Loucy (cell line): Measurements from ENCODE around the gene POMP.
A peak's percentile ranks its signal among the peaks of the same experiment; 100 is the strongest.

Experiments
- H2AFZ ChIP-seq: fragments of 200-600 bp; sonication (generic); 2 replicates; pipeline ENCODE4 v1.6.0; 2016; ENCODE audit warnings: antibody characterized with exemption, mild to moderate bottlenecking, low read length, moderate library complexity
- H3F3A ChIP-seq: fragments of 200-600 bp; 2 replicates; pipeline ENCODE4 v1.6.0; 2016; ENCODE audit warnings: antibody characterized with exemption, low read depth, mild to moderate bottlenecking
- H3K27me3 ChIP-seq: fragments of 200-600 bp; sonication (generic); 2 replicates; pipeline ENCODE4 v1.6.1; 2014; ENCODE audit warnings: low read length, mild to moderate bottlenecking; ENCODE audit not compliant: insufficient read depth, poor library complexity, severe bottlenecking
- H3K36me3 ChIP-seq: fragments of 200-600 bp; sonication (generic); 2 replicates; pipeline ENCODE4 v1.6.1; 2016; ENCODE audit warnings: low read length; ENCODE audit not compliant: insufficient read depth
- H3K4me1 ChIP-seq: fragments of 200-600 bp; sonication (generic); 2 replicates; pipeline ENCODE4 v1.5.1; 2014; ENCODE audit warnings: low read length, mild to moderate bottlenecking; ENCODE audit not compliant: insufficient read depth, poor library complexity, severe bottlenecking
- H3K4me2 ChIP-seq: fragments of 200-600 bp; sonication (generic); 2 replicates; pipeline ENCODE4 v1.6.0; 2014; ENCODE audit warnings: antibody characterized with exemption, low read length, low read depth, mild to moderate bottlenecking; ENCODE audit not compliant: poor library complexity, severe bottlenecking
- H3K4me3 ChIP-seq: fragments of 200-600 bp; sonication (generic); 2 replicates; pipeline ENCODE4 v1.5.1; 2014; ENCODE audit warnings: low read length, mild to moderate bottlenecking, mixed read lengths; ENCODE audit not compliant: poor library complexity, severe bottlenecking
- H3K79me2 ChIP-seq: fragments of 200-600 bp; sonication (generic); 2 replicates; pipeline ENCODE4 v1.6.1; 2014; ENCODE audit warnings: low read length; ENCODE audit not compliant: insufficient read depth
- H3K9ac ChIP-seq: fragments of 200-600 bp; sonication (generic); 2 replicates; pipeline ENCODE4 v1.6.0; 2014; ENCODE audit warnings: mild to moderate bottlenecking, low read depth, low read length, moderate library complexity; ENCODE audit not compliant: poor library complexity, severe bottlenecking
- H3K9me2 ChIP-seq: fragments of 200-600 bp; sonication (generic); replicated peaks from 2 replicates; pipeline ENCODE4 v1.6.1; 2016; ENCODE audit warnings: low read depth, low read length, mixed read lengths
- H3K9me3 ChIP-seq: fragments of 200-600 bp; sonication (generic); 2 replicates; pipeline ENCODE4 v1.6.1; 2014; ENCODE audit warnings: mild to moderate bottlenecking, antibody characterized with exemption, low read length, low read depth; ENCODE audit not compliant: insufficient read depth
- H4K20me1 ChIP-seq: fragments of 200-600 bp; sonication (generic); 2 replicates; pipeline ENCODE4 v1.6.0; 2014; ENCODE audit warnings: antibody characterized with exemption, low read length, mild to moderate bottlenecking; ENCODE audit not compliant: insufficient read depth, poor library complexity, severe bottlenecking
- EZH2phosphoT487 ChIP-seq: fragments of 200-600 bp; IDR thresholded peaks from 2 replicates; pipeline ENCODE4 v1.6.1; 2018; ENCODE audit warnings: antibody characterized with exemption, mild to moderate bottlenecking, moderate library complexity, borderline replicate concordance
- TF ChIP-seq, protein P1 (sequence below): fragments of 200-600 bp; sonication (generic); conservative IDR thresholded peaks from 2 replicates; pipeline ENCODE4 v1.5.1; 2014; ENCODE audit warnings: mild to moderate bottlenecking, antibody characterized with exemption, low read length

The POMP gene

DNA sequence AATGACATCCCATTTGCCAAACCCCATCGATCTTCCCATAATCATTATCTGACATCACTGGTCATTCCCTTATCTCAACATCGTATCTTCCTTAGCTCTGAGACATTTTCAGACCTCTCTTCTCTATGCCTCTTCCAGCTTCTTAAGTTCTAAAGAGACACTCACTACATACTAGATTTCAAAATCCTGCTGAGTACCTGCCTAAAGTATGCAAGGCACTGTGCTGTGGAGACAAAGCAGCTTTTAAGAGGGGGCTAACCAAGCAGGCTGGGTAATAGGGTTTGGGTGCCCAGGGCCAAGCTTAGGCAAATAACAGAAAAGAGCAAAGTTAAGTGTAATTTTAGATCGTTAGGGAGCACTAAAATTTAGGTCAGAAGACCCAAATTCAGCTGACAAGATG is 3.4 kb upstream of the POMP start:
- H3K9me3 ChIP-seq = no peaks in the 10 kb centered on the region
- no peak overlapping the region for H3K9ac ChIP-seq
- peaks cover 40% of the 10 kb centered on the region for H3K4me1 ChIP-seq
- H2AFZ ChIP-seq = no peak overlapping the region
- TF ChIP-seq, protein P1, sequence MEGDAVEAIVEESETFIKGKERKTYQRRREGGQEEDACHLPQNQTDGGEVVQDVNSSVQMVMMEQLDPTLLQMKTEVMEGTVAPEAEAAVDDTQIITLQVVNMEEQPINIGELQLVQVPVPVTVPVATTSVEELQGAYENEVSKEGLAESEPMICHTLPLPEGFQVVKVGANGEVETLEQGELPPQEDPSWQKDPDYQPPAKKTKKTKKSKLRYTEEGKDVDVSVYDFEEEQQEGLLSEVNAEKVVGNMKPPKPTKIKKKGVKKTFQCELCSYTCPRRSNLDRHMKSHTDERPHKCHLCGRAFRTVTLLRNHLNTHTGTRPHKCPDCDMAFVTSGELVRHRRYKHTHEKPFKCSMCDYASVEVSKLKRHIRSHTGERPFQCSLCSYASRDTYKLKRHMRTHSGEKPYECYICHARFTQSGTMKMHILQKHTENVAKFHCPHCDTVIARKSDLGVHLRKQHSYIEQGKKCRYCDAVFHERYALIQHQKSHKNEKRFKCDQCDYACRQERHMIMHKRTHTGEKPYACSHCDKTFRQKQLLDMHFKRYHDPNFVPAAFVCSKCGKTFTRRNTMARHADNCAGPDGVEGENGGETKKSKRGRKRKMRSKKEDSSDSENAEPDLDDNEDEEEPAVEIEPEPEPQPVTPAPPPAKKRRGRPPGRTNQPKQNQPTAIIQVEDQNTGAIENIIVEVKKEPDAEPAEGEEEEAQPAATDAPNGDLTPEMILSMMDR = no peak
- TF ChIP-seq EZH2phosphoT487 = no peak
- H4K20me1 ChIP-seq = peaks cover 23% of the 10 kb centered on the region
- H3K4me2 ChIP-seq = peak overlapping the region; percentile 98
- no peaks in the 10 kb centered on the region for H3K9me2 ChIP-seq
- no peak overlapping the region for H3K4me3 ChIP-seq
- H3K27me3 ChIP-seq = no peaks in the 10 kb centered on the region
- no peaks in the 10 kb centered on the region for H3F3A ChIP-seq
- no peaks in the 10 kb centered on the region for H3K36me3 ChIP-seq
- peaks cover 47% of the 10 kb centered on the region for H3K79me2 ChIP-seq

GRCh38 chr13:28657784-28658538 is 969 bp upstream of the POMP start:
- Histone ChIP-seq H3K9ac (peak overlapping the region; percentile 85), H3K79me2 (peaks cover 71% of the 10 kb centered on the region), H3K4me2 (peak overlapping the region; percentile 98), H3F3A (no peaks in the 10 kb centered on the region), H3K27me3 (no peaks in the 10 kb centered on the region), H3K9me2 (no peaks in the 10 kb centered on the region), H4K20me1 (peaks cover 46% of the 10 kb centered on the region), H3K4me1 (peaks cover 55% of the 10 kb centered on the region), H3K9me3 (no peaks in the 10 kb centered on the region), H3K4me3 (peak overlapping the region; percentile 91), H2AFZ (peak overlapping the region; percentile 78; the same call in 1 of the 2 replicates), H3K36me3 (no peaks in the 10 kb centered on the region)
- TF ChIP-seq, protein P1 = peak; percentile 38
- TF ChIP-seq EZH2phosphoT487 = no peak

DNA sequence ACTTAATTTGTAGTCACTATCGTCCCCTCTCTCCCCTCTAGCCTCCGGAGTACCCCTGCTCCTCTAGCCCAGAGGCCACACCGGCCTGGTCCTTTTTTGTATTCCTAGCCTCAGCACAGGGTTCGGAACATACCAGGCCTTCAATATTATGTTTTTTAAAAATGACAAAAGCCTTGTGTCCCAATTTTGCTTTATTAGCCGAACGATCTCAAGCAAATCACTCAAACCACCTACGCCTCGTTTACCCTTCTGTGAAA is 463 bp upstream of the POMP start:
- H3K36me3 ChIP-seq = peaks cover 1% of the 10 kb centered on the region; the same call in 1 of the 2 replicates
- peaks cover 76% of the 10 kb centered on the region for H3K79me2 ChIP-seq
- H3K9me2 ChIP-seq = no peaks in the 10 kb centered on the region
- H4K20me1 ChIP-seq = peaks cover 48% of the 10 kb centered on the region
- H3K4me1 ChIP-seq = peaks cover 55% of the 10 kb centered on the region
- no peaks in the 10 kb centered on the region for H3K27me3 ChIP-seq
- peak overlapping the region; percentile 98 for H3K4me2 ChIP-seq
- TF ChIP-seq EZH2phosphoT487 = no peak
- TF ChIP-seq, protein P1 = no peak
- peak overlapping the region; percentile 85 for H3K9ac ChIP-seq
- no peaks in the 10 kb centered on the region for H3K9me3 ChIP-seq
- H2AFZ ChIP-seq = peak overlapping the region; percentile 78
- H3F3A ChIP-seq = no peaks in the 10 kb centered on the region
- peak overlapping the region; percentile 91 for H3K4me3 ChIP-seq
